Natural killer cell (primary cell): ENCODE data around the gene PRPS2. TPM values are rescaled to one million over a fixed set of nuclear protein-coding genes. Genes with fewer than 3 reads are reported as not detected.
A peak's percentile ranks its signal among the peaks of the same experiment; 100 is the strongest.

Experiments
- ATAC-seq, 3 donors: fragments of 150-1000 bp in 2 of 3; fragments of 200-7000 bp in 1 of 3; cut with Tn5 transposase; 1 replicate in 1 of 3; 2 replicates in 2 of 3; pipeline ENCODE4 v1.10.0; 2021; ENCODE audit warnings: mild to moderate bottlenecking in 2 of 3, moderate library complexity in 2 of 3
- DNase-seq, 2 donors: peaks; one replicate each; pipeline versions ENCODE4 v3.0.0 to v3.0.0-alpha.2; 2013 to 2021; ENCODE audit warnings: mixed read lengths in 1 of 2
- H3K27ac ChIP-seq: one replicate; pipeline ENCODE4 v1.5.1; 2013; ENCODE audit warnings: mild to moderate bottlenecking, low read length
- H3K27me3 ChIP-seq: one replicate; pipeline ENCODE4 v1.6.1; 2013; ENCODE audit warnings: low read length; ENCODE audit not compliant: control insufficient read depth, insufficient read depth
- H3K36me3 ChIP-seq: one replicate; pipeline ENCODE4 v1.6.1; 2013; ENCODE audit warnings: low read length; ENCODE audit not compliant: control insufficient read depth, insufficient read depth
- H3K4me1 ChIP-seq: one replicate; pipeline ENCODE4 v1.6.1; 2013; ENCODE audit warnings: low read length; ENCODE audit not compliant: control insufficient read depth, insufficient read depth
- H3K4me3 ChIP-seq: one replicate; pipeline ENCODE4 v1.5.1; 2013; ENCODE audit warnings: low read length
- H3K9me3 ChIP-seq: one replicate; pipeline ENCODE4 v1.6.1; 2013; ENCODE audit warnings: low read length; ENCODE audit not compliant: control insufficient read depth, insufficient read depth
- H3K27ac Mint-ChIP-seq, 2 donors: one replicate each; pipeline ENCODE4 v1.8.0; 2022; ENCODE audit warnings: mild to moderate bottlenecking in 2 of 2, mixed read lengths in 2 of 2, moderate library complexity in 1 of 2
- H3K27me3 Mint-ChIP-seq, 2 donors: one replicate each; pipeline ENCODE4 v1.8.0; 2022; ENCODE audit warnings: low read depth in 2 of 2, mixed read lengths in 2 of 2
- H3K36me3 Mint-ChIP-seq: one replicate; pipeline ENCODE4 v1.8.0; 2022; ENCODE audit warnings: mixed read lengths
- H3K4me1 Mint-ChIP-seq, 2 donors: one replicate each; pipeline ENCODE4 v1.8.0; 2022; ENCODE audit warnings: mixed read lengths in 2 of 2
- H3K4me3 Mint-ChIP-seq: one replicate; pipeline ENCODE4 v1.8.0; 2022; ENCODE audit warnings: mild to moderate bottlenecking, moderate library complexity, mixed read lengths
- H3K9me3 Mint-ChIP-seq, 2 donors: one replicate each; pipeline ENCODE4 v1.8.0; 2022; ENCODE audit warnings: mixed read lengths in 2 of 2
- CTCF ChIP-seq: fragments of 200-600 bp; IDR thresholded peaks from one replicate; pipeline ENCODE4 v1.8.0; 2022; ENCODE audit warnings: antibody characterized with exemption
- WGBS: methylation state at CpG from one replicate; pipeline ENCODE4 v1.1.7; 2013; ENCODE audit warnings: missing lambda C conversion rate; ENCODE audit not compliant: insufficient coverage; 5-methylcytosine and 5-hydroxymethylcytosine counted together
- intact Hi-C: fragments of 100-400 bp; cut with micrococcal nuclease; formaldehyde crosslinking; loops from one replicate; pipeline ENCODE4 v1.14.2; 2022
- total RNA-seq, 4 donors: library from RNA; stranded (reverse); fragments of 120-200 nt in 1 of 4; gene quantifications; one replicate each; pipeline versions ENCODE4 v1.2.3 to v1.2.4, GENCODE V29; 2013 to 2022

Gene PRPS2
- total RNA-seq, 3 donors from 2014 or later (not counting 1 experiment from before 2014, with no cell fraction given) = 18.9 to 20.4 (median 20.1) TPM

GRCh38 chrX:12779534-12779933 lies 11.7 kb upstream of the PRPS2 start:
- Histone ChIP-seq H3K27me3 (no peaks in the 10 kb centered on the region), H3K27ac (no peak overlapping the region), H3K36me3 (no peaks in the 10 kb centered on the region), H3K9me3 (no peaks in the 10 kb centered on the region), H3K4me3 (no peak overlapping the region), H3K4me1 (no peaks in the 10 kb centered on the region)
- DNase-seq (no peak), ATAC-seq (no peak)
- peaks cover 0 to 28% of the 10 kb centered on the region in 2 donors for H3K27me3 Mint-ChIP-seq
- 90% methylated on average over 3 of the region's 4 CpGs for WGBS
- H3K36me3 Mint-ChIP-seq = no peaks in the 10 kb centered on the region
- no peak overlapping the region for H3K4me3 Mint-ChIP-seq
- H3K9me3 Mint-ChIP-seq = no peaks in the 10 kb centered on the region
- intact Hi-C loops = no loop called here
- H3K4me1 Mint-ChIP-seq = no peaks in the 10 kb centered on the region
- H3K27ac Mint-ChIP-seq = no peak overlapping the region
- TF ChIP-seq CTCF = no peak

GRCh38 chrX:12788645-12789044 lies 2.6 kb upstream of the PRPS2 start:
- H3K4me3 ChIP-seq = no peak overlapping the region
- peaks cover 5% of the 10 kb centered on the region for H3K4me1 ChIP-seq
- no peak overlapping the region for H3K27ac Mint-ChIP-seq
- DNase-seq = no peak
- H3K9me3 ChIP-seq = no peaks in the 10 kb centered on the region
- 93% methylated on average over 1 of the region's 1 CpG for WGBS
- ATAC-seq = no peak
- no peaks in the 10 kb centered on the region for H3K9me3 Mint-ChIP-seq
- peaks cover 0 to 40% of the 10 kb centered on the region in 2 donors for H3K27me3 Mint-ChIP-seq
- H3K36me3 Mint-ChIP-seq = no peaks in the 10 kb centered on the region
- TF ChIP-seq CTCF = no peak
- no peak overlapping the region for H3K4me3 Mint-ChIP-seq
- H3K4me1 Mint-ChIP-seq = peaks cover 9 to 16% of the 10 kb centered on the region in 2 donors
- no peaks in the 10 kb centered on the region for H3K27me3 ChIP-seq
- H3K36me3 ChIP-seq = no peaks in the 10 kb centered on the region
- intact Hi-C loops = no loop called here
- H3K27ac ChIP-seq = no peak overlapping the region

GRCh38 chrX:12789976-12790375 lies 1.2 kb upstream of the PRPS2 start:
- WGBS = 86% methylated on average over 2 of the region's 4 CpGs
- Mint-ChIP-seq H3K27ac (no peak overlapping the region), H3K9me3 (no peaks in the 10 kb centered on the region), H3K27me3 (peaks cover 0 to 29% of the 10 kb centered on the region in 2 donors), H3K36me3 (no peaks in the 10 kb centered on the region), H3K4me3 (peak overlapping the region; percentile 78), H3K4me1 (peaks cover 9 to 16% of the 10 kb centered on the region in 2 donors)
- H3K9me3 ChIP-seq = no peaks in the 10 kb centered on the region
- intact Hi-C loops = no loop called here
- no peak overlapping the region for H3K4me3 ChIP-seq
- no peaks in the 10 kb centered on the region for H3K27me3 ChIP-seq
- no peak overlapping the region for H3K27ac ChIP-seq
- ATAC-seq (no peak), DNase-seq (no peak)
- TF ChIP-seq CTCF = no peak
- H3K36me3 ChIP-seq = no peaks in the 10 kb centered on the region
- peaks cover 5% of the 10 kb centered on the region for H3K4me1 ChIP-seq

GRCh38 chrX:12790885-12791256 lies 341 bp upstream of the PRPS2 start:
- intact Hi-C loops = no loop called here
- ATAC-seq (peak; percentile 24 to 30 (median 27)), DNase-seq (no peak)
- WGBS = under 1% methylated on average over 20 of the region's 21 CpGs
- Histone ChIP-seq H3K4me3 (peak overlapping the region; percentile 60), H3K4me1 (peaks cover 5% of the 10 kb centered on the region), H3K9me3 (no peaks in the 10 kb centered on the region), H3K27ac (peak overlapping the region; percentile 5), H3K27me3 (no peaks in the 10 kb centered on the region), H3K36me3 (no peaks in the 10 kb centered on the region)
- TF ChIP-seq CTCF = no peak
- Mint-ChIP-seq H3K4me1 (peaks cover 9 to 16% of the 10 kb centered on the region in 2 donors), H3K4me3 (peak overlapping the region; percentile 78), H3K9me3 (no peaks in the 10 kb centered on the region), H3K27me3 (peaks cover 0 to 26% of the 10 kb centered on the region in 2 donors), H3K36me3 (no peaks in the 10 kb centered on the region), H3K27ac (peak overlapping the region in 1 of 2 donors; percentile 67)
